T47D (cell line): ENCODE data around the gene DBT.
A peak's percentile ranks its signal among the peaks of the same experiment; 100 is the strongest.
"Not testable (repeated sequence)": the region's sequence is repeated elsewhere in the genome, so short reads cannot be mapped to it uniquely, and the experiment has no call there.

Experiments
- DNase-seq, 2 experiments: peaks; one replicate each; pipeline versions ENCODE4 v3.0.0 to v3.0.0-alpha.2; 2011 to 2012; ENCODE audit warnings: low read depth in 1 of 2, low spot score in 1 of 2
- JUND ChIP-seq: IDR thresholded peaks from 2 replicates; pipeline ENCODE4 v1.6.1; 2012; ENCODE audit warnings: low read depth
- in situ Hi-C: cut with HindIII; loops from 2 replicates; pipeline ENCODE4 v1.10.0; 2016; ENCODE audit warnings: low sequenced_read_pairs, low pct_unique_long_range_greater_than_20kb

The DBT gene

DNA sequence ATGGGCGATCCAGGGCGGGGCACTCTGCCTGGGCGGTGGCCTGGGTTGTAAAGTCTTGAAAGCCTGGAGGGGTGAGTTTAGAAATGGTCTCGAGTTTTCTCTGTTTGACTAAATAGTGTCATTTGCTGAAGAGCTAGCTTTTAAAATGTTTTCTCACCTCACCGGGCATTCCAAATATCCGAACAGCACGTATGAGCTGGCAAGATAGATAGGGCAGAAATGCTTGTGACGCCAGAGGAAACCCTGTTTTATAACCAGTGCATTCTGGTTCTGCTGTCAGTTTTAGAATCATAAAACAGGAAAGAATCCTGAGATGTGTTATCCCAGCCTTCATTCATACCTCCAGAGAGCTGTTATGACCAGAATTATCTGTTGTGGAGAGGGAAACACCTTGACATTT is 17.1 kb upstream of the DBT start:
- DNase-seq = no peak
- in situ Hi-C loops = no loop called here
- TF ChIP-seq JUND = no peak

DNA sequence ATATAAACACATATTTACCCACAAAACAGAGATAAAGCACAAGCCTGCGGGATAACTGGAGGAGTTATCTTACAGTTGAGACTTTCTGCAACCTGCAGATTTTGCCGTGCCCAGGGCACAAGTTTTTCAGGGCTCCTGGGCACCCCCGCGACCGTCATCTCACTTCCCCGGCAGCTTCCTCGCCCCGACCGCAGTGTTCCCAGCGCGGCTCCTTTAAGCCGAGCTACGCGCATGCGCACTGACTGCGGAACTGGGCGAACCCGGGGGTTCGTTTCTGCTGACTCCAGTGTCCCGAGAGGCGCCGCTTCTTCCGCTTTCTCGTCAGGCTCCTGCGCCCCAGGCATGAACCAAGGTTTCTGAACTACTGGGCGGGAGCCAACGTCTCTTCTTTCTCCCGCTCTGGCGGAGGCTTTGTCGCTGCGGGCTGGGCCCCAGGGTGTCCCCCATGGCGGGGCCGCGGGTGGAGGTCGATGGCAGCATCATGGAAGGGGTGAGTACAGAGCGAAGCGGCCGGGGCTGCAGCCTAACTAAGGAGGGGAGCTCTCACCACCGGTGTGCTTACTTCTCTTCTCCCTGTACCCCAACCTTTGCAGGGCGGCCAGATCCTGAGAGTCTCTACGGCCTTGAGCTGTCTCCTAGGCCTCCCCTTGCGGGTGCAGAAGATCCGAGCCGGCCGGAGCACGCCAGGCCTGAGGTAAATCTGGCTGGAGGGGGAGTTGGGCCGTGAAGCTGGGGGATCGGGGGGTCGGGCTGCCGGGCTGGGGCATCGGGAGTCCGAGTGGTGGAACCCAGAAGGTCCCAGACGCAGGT is 16.5 kb upstream of the DBT start, which contains the start of gene RTCA:
Gene RTCA (plus strand): TSS at position 286 of the 810 bp plus-strand sequence. CDS start 160 bp downstream, at position 446.
- in situ Hi-C loops = no loop called here
- TF ChIP-seq JUND = no peak
- DNase-seq = peak; percentile 45 to 91

DNA sequence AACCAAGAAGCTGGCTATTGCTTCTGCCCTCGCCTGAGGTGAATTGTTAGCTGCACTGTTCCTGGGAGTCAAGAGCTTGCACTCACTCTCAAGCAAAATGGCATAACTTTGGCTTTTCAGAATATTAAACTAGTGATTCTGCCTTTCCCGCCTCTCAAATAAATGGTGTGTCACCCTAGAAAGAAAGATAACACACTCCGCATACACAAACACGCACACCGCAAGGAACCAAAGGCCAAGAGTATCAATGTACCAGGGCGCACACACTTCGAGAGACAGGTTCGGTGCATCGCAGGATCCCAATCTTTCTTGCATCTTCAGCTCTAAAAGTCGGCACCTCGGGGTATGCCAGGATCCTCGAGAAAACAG is 15.9 kb upstream of the DBT start:
- no peak for TF ChIP-seq JUND
- in situ Hi-C loops = no loop called here
- no peak for DNase-seq

DNA sequence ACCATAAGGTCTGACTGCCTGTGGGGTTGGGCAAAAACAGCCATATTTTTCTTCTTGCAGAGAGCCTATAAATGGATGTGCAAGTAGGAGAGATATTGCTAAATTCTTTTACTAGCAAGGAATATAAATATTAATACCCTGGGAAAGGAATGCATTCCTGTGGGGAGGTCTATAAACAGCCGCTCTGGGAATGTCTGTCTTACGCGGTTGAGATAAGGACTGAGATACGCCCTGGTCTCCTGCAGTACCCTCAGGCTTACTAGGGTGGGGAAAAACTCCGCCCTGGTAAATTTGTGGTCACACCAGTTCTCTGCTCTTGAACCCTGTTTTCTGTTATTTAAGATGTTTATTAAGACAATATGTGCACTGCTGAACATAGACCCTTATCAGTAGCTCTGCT is 14.4 kb upstream of the DBT start:
- DNase-seq, in situ Hi-C loops: not testable (repeated sequence)

DNA sequence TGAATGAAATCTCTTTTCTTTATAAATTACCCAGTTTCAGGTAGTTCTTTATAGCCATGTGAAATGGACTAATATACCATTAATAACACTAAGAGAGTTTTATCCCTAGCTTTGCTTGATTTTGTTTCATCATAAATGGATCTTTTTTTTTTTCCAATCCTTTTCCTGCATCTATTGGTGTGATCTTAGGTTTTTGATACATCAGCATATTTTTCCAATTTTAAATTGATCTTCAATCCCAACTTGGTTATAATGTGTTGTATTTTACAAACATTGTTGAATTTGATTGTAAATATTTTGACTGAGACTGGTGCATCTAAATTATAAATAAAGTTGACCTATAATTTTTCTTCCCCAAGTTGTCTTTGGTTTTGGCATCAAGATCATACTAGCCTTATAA is 12.1 kb upstream of the DBT start:
- TF ChIP-seq JUND = no peak
- in situ Hi-C loops = no loop called here
- DNase-seq = no peak

DNA sequence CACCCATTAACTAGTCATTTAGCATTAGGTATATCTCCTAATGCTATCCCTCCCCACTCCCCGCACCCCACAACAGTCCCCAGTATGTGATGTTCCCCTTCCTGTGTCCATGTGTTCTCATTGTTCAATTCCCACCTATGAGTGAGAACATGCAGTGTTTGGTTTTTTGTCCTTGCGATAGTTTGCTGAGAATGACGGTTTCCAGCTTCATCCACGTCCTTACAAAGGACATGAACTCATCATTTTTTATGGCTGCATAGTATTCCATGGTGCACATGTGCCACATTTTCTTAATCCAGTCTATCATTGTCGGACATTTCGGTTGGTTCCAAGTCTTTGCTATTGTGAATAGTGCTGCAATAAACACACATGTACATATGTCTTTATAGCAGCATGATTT is 8.8 kb upstream of the DBT start:
- in situ Hi-C loops, DNase-seq: not testable (repeated sequence)

DNA sequence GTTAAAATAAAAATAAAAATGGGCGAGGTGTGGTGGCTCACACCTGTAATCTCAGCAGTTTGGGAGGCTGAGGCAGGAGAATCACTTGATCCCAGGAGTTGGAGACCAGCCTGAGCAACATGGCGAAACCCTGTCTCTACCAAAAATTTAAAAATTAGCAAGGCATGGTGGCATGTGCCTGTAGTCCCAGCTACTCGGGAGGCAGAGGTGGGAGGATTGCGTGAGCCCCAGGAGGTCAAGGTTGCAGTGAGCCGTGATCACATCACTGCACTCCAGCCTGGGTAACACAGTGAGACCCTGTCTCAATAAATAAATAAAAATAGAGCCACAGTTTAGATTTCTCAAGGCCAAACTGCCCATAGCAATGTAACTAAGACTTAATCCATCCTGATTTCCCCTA is 6.6 kb upstream of the DBT start:
- in situ Hi-C loops, DNase-seq: not testable (repeated sequence)

DNA sequence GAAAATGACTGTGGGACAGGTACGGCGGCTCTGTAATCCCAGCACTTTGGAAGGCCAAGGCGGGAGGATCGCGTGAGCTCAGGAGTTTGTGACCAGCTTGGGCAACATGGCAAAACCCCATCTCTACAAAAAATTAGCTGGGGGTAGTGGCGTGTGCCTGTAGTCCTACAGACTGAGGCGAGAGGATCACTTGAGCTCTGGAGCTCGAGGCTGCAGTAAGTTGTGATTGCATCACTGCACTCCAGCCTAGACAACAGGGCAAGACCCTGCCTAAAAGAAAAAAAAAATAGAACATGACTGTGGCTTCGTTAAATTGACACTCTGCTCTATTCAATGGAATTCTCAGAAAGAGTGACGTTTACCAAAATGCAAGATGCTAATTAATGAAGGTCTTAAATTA is 3.9 kb upstream of the DBT start:
- no peak for DNase-seq
- in situ Hi-C loops = no loop called here
- no peak for TF ChIP-seq JUND

DNA sequence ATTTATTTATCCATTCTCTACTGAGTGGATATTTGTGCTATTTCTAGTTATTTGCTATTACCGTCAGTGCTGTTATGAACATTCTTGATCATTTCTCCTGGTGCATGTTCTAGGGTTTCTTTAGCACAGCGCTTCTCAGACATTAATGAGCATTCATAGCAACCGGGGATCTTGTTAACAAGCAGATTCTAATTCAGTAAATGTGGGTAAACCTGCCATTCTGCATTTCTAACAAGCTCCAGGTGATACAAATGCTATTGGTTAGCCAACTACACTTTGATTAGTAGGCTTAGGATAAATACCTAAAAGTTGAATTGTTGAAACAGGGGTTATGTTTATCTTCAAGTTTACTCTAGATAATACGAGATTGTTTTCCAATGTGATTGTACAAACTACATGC is 3.3 kb upstream of the DBT start:
- in situ Hi-C loops = no loop called here
- TF ChIP-seq JUND = no peak

DNA sequence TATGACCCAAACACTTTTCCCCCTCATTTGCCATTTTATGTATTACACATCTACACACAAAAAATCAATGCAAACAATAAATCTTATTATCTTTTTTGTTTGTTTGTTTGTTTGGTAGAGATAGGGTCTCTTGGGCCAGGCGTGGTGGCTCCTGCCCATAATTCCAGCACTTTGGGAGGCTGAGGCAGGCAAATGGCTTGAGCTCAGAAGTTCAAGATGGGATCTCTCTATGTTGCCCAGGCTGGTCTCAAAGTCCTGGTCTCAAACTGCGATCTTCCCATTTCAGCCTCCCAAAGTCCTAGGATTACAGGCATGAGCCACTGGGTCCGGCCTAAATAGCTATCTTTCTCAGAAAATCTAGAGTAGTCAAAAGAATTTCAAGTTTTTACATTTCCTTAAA is 1.2 kb upstream of the DBT start:
- in situ Hi-C loops = no loop called here
- no peak for DNase-seq
- TF ChIP-seq JUND = no peak

More for the DNA sequence above, 3.3 kb upstream of the DBT start:
- peak in 1 of 2 experiments; percentile 44 for DNase-seq

DNA sequence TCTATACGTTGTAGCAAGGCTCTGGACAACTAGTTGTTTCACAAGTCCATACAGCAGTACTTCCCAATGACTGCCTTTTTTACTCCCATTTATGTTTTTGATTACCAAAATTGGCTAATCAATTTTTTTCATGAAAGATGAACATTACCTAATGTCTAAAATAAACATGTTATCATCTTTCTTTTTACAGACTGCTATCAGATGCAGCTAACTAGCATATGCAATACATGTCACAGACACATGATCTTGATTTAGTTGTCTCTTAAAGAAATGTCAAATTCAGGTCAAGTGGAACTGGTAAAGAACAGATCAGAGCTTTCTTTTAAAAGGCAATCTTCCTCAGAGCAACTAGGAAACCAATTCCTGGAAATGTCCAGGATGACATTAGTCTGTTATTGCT is 630 bp upstream of the DBT start:
- in situ Hi-C loops = no loop called here
- no peak for TF ChIP-seq JUND
- DNase-seq = no peak

DNA sequence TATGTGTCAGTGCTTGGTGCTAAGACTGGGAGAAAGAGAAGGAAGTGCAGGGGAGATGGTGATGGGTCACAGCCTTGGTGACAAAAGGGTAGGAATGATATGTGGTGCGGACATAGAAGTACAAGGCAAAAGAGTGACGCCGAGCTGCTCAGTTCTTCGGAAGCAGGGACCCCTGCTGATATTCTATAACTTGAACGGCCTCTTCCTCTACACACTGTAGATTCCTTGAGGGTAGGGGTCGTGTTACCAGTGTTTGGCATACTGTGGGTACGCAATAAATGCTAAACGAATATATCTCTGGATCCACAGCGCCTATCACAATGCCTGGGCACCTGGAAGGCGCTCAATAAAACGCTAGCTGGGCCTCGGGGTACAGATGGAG is 488 bp downstream of the DBT start:
- no peak for TF ChIP-seq JUND
- in situ Hi-C loops = no loop called here
- DNase-seq = no peak

DNA sequence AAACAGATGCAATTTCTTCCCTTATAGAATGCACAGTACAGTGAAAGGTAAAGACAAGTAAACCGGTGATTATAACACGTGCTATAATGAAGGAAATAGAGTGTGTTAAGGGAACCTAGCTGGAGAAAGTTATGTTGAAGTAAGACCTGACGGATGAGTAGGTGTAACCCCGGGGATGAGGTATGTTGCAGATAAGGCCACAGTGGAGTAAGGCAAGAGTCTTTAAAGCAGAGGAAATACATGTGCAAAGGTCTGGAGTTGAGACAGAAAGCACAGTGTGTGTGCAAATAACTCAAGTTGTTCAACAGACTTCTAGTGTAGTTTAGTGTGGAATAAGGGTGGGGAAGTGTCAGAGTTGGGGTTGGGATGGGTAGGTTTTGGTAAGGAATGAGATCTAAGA is 2.9 kb downstream of the DBT start:
- in situ Hi-C loops = no loop called here
- TF ChIP-seq JUND = no peak
- no peak for DNase-seq

DNA sequence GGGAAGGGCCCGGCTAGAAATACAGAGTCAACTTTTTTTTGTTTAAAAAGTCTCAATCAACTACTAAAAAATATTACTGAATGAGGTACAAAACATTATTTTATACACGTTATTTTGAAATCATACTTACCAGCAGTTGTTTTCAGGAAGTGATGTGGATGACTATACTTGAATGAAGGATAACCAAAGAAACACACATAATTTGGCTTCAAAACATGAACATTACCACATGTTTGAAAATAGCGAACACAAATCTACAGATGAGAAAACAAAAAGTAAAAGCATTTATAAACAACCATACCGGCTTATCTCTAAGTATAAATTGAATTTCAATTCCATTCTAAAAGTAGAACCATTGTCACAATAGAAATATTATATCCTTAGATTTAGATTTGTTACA is 9.0 kb downstream of the DBT start:
- in situ Hi-C loops = no loop called here
- no peak for DNase-seq
- TF ChIP-seq JUND = no peak
